Measurements from ENCODE around the gene SCUBE2.

DNA sequence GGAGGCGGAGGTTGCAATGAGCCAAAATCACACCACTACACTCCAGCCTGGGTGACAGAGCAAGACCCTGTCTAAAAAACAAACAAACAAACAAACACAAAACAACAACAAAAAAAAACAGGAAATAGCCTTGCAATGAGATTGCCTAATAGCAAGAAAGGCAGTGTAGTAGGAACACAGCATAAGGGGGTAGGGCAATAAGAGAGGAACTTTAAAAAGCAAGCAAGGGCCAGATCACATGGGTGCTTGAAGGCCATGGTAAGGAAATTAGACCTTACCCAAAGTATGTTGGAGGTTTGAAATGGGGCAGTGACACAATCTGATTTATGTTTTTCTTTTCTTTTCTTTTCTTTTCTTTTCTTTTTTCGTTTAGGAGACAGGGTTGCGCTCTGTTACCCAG lies 52.9 kb downstream of the SCUBE2 start:
- TF ChIP-seq, protein P1, sequence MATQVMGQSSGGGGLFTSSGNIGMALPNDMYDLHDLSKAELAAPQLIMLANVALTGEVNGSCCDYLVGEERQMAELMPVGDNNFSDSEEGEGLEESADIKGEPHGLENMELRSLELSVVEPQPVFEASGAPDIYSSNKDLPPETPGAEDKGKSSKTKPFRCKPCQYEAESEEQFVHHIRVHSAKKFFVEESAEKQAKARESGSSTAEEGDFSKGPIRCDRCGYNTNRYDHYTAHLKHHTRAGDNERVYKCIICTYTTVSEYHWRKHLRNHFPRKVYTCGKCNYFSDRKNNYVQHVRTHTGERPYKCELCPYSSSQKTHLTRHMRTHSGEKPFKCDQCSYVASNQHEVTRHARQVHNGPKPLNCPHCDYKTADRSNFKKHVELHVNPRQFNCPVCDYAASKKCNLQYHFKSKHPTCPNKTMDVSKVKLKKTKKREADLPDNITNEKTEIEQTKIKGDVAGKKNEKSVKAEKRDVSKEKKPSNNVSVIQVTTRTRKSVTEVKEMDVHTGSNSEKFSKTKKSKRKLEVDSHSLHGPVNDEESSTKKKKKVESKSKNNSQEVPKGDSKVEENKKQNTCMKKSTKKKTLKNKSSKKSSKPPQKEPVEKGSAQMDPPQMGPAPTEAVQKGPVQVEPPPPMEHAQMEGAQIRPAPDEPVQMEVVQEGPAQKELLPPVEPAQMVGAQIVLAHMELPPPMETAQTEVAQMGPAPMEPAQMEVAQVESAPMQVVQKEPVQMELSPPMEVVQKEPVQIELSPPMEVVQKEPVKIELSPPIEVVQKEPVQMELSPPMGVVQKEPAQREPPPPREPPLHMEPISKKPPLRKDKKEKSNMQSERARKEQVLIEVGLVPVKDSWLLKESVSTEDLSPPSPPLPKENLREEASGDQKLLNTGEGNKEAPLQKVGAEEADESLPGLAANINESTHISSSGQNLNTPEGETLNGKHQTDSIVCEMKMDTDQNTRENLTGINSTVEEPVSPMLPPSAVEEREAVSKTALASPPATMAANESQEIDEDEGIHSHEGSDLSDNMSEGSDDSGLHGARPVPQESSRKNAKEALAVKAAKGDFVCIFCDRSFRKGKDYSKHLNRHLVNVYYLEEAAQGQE (IDR thresholded peaks at IDR 0.05) = no peak
- no peak for TF ChIP-seq JUND (IDR thresholded peaks at IDR 0.05)
- TF ChIP-seq, protein P2, sequence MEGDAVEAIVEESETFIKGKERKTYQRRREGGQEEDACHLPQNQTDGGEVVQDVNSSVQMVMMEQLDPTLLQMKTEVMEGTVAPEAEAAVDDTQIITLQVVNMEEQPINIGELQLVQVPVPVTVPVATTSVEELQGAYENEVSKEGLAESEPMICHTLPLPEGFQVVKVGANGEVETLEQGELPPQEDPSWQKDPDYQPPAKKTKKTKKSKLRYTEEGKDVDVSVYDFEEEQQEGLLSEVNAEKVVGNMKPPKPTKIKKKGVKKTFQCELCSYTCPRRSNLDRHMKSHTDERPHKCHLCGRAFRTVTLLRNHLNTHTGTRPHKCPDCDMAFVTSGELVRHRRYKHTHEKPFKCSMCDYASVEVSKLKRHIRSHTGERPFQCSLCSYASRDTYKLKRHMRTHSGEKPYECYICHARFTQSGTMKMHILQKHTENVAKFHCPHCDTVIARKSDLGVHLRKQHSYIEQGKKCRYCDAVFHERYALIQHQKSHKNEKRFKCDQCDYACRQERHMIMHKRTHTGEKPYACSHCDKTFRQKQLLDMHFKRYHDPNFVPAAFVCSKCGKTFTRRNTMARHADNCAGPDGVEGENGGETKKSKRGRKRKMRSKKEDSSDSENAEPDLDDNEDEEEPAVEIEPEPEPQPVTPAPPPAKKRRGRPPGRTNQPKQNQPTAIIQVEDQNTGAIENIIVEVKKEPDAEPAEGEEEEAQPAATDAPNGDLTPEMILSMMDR (IDR thresholded peaks at IDR 0.05; ENCODE audit: low read depth, low read length, missing input control) = no peak
- TF ChIP-seq MAX (IDR thresholded peaks at IDR 0.05) = no peak
- no peak for TF ChIP-seq FOXA1 (IDR thresholded peaks at IDR 0.05)
- TF ChIP-seq YY1 (IDR thresholded peaks at IDR 0.05) = no peak
- no peak for TF ChIP-seq ATF3 (IDR thresholded peaks at IDR 0.05)
- TF ChIP-seq GABPA (IDR thresholded peaks at IDR 0.05 in 1 of 2, conservative IDR thresholded peaks at IDR 0.05 in 1 of 2) = no peak
- TF ChIP-seq SP1 (IDR thresholded peaks at IDR 0.05) = no peak
- no peak for TF ChIP-seq RXRA (IDR thresholded peaks at IDR 0.05)
